GM21381 (cell line): Measurements from ENCODE around the gene PPID.
"Not testable (repeated sequence)": the region's sequence is repeated elsewhere in the genome, so short reads cannot be mapped to it uniquely, and the experiment has no call there.

Experiments used
- ATAC-seq: cut with Tn5 transposase; IDR thresholded peaks from one replicate; pipeline ENCODE4 v1.9.1; 2021; ENCODE audit warnings: mild to moderate bottlenecking, moderate library complexity; ENCODE audit not compliant: unreplicated experiment

The PPID gene

DNA sequence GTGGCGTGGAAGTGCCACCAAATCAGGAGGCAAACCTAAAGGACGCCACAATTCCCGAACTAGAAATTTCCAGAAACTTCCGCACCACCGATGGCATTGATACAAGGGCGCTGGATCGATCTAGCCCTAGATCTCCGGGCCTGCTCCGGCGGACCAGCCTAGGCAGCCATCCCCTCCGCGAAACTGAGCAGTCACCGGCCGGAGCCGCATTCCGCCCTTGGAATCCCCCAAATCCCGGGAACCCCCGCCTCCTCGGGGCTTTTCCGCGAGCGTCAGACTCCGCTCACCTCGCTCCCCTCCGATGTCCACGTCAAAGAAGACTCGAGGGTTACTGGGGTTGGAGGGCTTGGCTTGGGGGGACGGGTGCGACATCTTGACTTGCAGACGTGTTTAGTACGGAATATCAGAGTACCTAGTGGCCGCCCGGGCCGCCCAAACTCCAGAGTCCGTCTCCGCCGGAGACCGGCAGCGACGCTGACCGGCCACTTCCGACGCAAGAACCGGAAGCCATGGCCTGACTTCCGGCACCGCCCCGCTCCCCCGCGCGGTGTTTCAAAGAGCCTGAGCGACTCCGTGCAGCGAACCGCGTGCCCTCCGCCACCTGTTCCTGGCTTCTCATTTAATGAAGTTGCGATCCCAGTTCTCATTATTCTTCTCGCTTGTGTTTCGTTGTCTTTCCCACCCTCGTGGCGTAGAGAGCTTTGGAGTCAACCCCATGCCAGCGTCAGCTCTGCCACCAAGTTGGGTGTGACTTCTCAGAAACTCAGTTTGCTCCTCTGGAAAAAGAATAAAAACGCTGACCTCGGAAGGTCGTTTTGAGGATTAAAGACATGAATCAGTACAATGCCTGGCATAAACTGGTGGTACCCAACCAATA is at the start of gene PPID:
PPID (minus strand) TSS at position 480 of the 877 bp plus-strand sequence; CDS start at position 372, 108 bp downstream.
- peak; percentile 96 for ATAC-seq

DNA sequence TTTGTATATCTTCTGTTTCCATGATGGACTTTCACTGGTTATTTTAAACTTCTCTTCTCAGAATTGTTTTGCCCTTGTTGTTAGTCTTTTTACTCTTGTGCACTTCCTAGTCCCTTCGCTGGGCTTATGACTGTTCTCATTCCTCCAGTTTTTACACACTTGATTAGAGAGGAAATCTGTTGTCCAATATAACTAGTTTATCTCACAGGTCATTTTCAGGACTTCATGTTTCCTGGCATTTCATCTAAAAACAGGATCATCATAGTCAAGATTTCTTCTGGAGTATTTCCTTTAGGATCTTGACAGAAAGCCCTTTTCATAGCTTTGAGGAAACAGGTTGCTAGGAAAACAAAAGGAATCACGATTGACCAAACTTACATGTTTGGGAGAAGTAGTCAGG is 48.6 kb upstream of the PPID start:
- ATAC-seq, result no peak

DNA sequence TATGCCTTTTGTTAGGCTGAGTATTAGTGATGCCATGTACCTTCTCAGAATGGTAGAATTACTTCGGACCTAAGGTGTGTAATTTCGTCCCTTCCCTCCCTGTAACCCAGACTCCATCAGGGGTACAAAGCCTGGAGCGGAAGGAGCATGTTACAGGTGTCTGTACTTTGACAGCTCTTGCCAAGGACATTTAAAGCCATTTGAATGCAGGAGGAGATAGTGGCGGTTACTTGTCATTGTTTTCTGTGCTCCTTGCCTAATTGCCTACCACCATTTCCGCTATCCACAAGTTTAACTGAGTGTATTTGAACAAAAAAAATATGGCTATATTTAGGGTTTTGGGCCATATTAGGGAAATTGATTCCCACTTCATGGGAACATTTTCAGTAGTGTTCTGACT is 47.5 kb upstream of the PPID start:
- ATAC-seq, result no peak

DNA sequence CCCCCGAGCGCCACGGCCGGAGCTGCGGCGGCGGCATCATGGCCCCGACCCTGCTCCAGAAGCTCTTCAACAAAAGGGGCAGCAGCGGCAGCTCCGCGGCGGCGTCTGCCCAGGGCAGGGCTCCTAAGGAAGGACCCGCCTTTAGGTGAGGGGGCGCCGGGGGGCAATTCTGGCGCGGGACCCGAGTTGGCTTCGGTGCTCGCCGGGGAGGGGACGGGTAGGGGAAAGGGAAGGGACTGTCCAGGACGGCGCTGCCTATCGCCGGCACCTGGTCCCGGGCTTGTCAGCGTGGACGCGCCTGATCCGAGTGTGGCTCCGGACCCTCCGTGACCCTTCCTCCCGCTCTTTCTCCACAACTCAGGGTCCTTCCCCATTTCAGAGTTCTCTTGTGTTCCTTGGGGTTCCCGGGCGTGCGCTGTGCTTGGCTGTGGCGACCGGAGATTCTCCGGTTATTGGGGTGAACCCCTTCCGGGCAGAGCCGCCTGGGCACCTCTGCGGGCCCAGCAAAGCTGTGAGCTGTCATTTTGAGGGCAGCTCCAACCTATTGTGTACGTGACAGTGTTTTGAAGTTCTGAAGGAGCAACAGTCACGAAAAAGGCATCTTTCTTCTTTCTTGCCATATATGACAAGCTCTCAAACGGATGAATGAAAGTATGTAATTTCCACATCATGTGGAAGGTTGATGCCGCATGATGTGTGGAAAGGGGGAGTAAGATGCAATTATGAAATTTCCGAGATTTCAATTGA is 46.2 kb upstream of the PPID start:
- peak; percentile 34 for ATAC-seq

DNA sequence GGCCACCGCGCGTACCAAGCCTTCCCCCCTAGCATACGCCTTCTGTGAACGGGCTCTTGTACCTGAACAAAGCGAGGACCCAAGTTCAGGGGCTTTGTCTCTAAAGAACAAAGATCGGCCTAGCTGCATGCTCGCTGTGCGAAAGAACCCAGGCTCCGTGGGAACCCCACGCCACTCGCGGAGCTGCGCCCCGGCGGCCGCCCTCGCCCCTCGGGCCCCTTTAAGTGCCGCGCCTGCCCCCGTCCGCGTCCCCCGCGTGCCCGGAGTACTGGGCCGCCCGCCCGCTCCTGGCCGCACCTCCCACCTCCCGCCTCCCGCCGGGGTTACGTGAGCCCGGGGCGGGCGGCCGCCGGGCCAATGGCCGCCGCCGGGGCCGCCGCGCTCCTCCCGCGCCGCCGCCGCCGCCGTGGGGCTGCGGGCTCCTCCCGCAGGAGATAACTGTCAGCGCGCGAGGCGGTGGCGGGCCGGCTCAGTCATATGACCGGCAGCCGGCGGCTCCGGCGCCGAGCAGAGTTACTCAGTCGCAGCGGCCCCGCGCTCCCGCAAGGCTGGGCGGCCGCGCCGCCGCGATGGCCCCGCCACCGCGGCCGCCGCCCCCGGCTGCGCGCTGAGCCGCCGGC is 45.5 kb upstream of the PPID start, which contains the start of gene FNIP2:
FNIP2 (plus strand) TSS at position 472 of the 620 bp plus-strand sequence. CDS start 187 bp downstream, outside the sequence.
- peak; percentile 71 for ATAC-seq

DNA sequence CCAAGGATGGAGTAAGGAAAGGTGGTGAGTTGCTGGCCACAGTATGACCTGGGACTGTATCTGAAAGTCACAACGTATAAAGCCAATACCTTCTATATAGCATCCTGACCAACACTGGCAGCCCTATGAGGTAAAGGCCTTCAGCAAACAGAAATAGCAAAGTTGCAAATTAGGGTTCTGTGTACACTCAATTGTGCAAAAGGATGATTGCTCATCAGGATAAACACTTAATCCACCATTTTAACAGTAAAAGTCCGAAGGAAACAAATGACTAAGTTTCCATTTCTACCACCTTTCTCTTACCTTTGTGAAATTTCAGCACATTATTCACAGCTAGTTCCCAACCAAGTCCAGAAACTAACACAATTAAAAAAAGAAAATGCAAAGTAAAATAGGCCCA is 44.3 kb upstream of the PPID start:
- ATAC-seq, result no peak

DNA sequence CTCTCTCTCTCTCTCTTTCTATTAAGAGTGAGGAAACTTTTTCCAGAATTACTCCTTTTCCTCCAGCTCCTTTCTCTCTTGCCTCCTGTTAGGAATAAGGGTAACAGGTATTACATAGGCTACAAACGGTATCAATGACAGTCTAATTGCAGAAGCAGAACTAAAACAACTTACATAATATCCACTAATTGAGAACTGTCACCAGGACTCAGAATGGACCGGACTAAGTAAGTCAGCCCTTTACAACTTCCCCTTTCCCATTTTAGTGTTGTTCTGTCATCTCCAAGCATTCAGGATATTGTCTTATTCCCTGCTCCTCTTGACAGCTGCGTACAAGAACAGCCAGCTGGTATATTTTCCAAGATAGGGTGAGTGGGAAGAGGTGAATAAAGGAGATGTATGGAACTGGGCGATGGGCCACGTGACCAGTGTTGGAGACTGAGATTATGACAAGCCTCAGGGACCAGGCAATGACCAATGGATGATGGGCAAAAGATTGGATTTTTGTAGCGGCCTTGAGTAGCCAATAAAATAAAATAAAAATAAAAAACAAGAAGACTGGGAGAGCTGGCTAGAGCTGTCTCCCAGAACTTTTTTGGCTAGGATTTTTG is 43.3 kb upstream of the PPID start:
- no peak for ATAC-seq

DNA sequence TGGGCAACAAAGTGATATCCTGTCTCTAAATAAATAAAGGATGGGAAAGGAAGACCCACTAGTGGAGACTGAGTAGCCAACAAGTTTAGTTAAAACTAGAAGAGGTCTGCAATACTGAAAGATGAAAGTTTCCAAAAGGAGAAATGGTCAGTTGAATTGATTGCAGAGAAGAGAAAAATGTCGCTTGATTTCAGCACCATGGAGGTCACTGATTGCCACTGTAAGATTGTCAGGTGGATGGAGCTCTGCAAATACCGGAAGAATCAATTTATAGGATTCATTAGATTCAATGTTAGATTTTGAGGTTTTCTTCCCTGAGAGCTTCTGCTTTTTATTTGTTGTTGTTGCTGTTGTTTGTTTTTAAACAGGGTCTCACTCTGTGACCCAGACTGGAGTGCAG is 40.3 kb upstream of the PPID start:
- no peak for ATAC-seq

DNA sequence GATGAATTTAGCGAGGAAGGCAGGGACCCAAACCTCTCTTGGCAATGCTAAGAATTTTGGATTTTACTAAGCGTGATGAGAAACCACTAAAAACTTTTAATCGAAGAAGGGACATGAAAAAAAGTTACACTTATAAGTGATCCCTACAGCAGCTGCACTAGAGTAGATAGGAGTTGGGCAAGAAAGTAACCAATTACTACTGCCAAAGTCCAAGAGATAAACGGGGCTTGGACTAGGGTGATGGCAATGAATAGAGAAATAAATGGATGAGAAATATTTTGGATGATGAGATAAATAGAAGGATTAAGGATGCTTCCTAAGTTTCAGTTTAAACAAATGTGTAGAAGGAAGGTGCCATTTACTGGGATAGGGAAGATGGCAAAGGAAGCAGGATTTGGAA is 39.4 kb upstream of the PPID start:
- no peak for ATAC-seq

DNA sequence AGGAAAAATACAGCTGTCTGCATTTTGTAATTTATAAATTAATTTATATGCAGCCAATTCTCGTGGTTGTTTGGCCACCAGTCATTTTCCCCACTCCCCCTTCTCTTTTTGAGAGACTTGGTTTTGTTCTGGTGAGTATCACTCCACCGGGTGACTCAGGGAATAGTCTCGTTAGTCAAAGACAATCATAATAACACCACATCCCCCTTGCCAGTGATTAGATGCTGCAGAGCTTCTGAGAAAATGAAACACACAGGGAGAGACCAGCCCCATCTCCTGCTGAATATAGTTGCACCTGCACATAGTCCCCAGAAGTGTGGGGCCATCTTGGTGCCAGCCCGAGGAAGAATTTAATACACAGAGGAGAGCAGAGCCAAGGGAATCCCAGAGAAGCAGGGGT is 37.7 kb upstream of the PPID start:
- no peak for ATAC-seq

DNA sequence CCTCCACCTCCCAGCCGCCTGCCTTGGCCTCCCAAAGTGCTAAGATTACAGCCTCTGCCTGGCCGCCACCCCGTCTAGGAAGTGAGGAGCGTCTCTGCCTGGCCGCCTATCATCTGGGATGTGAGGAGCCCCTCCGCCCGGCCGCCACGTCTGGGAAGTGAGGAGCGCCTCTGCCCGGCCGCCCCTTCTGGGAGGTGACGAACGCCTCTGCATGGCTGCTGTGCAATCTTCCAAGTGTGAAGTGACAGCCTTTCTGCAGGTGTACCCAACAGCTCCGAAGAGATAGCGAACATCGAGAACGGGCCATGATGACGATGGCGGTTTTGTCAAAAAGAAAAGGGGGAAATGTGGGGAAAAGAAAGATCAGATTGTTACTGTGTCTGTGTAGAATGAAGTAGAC is 36.3 kb upstream of the PPID start:
- not testable (repeated sequence) for ATAC-seq

DNA sequence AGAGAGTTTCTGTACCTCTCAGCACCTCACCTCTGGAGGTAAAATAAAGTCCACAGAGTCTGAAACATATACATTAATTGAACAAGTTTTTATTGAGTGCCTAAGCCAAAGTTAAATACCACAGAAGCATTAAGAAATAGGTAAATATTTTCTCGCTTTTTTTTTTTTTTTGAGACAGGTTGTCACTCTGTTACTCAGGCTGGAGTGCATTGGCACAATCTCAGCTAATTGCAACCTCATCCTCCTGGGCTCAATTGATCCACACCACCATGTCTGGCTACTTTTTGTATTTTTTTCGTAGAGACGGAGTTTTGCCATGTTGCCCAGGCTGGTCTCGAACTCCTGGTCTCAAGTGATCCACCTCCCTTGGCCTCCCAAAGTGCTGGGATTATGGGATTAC is 35.5 kb upstream of the PPID start:
- ATAC-seq, result no peak

DNA sequence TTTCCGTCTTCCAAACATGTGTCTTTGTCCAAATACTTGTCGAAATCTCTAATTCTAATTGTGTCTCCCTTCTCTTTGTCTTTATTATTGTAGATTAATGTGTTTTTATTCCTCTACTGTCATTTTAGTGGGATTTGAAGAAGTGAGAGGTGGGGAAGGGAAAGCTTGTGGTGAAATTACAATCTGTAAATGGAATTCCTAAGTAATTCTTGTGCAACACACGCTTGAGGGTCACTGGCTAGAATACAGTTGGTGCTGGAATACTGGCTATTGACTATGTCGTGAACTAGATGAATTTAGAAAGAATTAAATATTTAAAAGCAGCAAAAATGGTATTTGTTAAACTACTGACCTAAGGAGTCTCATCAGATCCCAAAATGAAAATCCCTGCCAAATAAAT is 34.9 kb upstream of the PPID start:
- no peak for ATAC-seq

DNA sequence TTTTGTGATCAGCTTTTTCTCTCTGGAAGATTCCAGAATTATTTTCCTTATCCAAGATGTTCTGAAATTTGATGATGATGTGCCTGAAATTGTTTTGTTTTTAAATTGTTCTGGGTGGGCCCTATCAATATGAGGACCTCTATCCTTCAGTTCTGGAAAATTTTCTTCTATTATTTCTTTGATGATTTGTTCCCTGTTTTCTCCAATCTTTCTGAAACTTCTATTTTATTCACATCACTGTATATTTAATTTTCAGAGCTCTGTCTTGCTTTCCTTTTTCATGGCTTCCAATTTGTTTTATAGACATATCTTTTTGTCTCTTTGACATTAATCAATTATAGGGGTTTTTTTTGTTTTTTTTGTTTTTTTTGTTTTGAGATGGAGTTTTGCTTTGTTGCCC is 33.4 kb upstream of the PPID start:
- ATAC-seq, result no peak

DNA sequence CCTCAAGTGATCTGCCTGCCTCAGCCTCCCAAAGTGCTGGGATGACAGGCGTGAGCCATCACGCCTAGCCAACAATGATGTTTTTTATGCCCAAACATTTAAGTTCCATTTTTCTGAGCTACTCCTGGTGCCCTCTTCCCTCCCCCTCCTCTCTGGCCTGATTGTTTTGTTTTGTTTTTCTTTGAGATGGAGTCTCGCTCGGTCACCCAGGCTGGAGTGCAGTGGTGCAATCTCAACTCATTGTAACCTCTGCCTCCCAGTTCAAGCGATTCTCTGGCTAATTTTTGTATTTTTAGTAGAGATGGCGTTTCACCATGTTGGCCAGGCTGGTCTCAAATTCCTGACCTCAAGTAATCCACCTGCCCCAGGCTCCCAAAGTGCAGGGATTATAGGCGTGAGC is 32.6 kb upstream of the PPID start:
- ATAC-seq, result not testable (repeated sequence)

DNA sequence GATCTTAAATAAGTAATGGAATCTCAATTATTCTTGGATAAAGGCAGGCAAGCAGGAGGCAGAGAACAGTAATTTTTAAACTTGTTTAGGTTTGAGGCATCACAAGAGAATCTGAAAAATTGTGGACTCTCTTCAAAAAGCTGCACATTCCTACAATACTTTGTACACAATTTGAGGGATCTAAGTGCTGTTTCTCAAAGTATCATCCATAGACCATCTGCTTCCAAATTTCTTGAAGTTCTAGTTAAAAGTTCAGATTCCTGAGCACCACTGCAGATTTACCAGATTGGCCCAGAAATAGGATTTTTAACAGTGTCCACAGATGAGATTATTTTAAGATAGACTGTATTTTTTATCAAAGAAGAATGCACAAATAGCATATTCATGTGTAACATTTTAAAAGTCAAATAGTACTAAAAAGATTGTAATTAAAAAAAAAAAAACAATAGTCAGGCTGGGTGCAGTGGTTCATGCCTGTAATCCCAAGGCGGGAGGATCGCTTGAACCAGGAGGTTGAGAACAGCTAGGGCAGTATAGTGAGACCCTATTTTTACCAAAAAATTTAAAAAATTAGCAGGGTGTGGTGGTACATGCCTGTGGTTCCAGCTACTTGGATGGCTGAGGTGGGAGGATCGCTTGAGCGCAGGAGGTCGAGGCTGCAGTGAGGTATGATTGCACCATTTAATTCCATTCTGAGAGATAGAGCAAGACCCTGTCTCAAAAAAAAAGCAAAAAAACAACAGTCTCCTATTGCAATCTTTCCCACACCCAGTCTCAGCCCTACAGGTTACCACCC is 31.4 kb upstream of the PPID start:
- ATAC-seq, result no peak

DNA sequence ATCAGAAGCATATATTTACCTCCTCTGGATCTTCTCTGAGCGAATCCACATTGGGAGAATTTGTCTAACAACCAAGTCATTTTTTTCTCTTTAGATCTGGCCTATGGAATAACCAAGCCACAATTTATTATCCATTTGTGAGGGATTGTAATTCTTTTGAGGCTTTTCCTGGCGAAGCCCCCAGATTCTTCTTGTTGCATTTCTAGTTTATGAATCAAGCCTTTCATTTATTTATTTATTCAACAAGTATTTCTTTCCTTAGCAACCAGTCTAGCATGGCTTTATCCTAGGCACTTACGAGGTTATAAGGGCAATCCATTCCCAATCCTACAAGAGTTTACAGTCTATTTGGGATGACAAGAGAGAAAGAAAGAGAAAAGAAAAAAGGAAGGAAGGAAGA is 27.2 kb upstream of the PPID start:
- ATAC-seq, result no peak

DNA sequence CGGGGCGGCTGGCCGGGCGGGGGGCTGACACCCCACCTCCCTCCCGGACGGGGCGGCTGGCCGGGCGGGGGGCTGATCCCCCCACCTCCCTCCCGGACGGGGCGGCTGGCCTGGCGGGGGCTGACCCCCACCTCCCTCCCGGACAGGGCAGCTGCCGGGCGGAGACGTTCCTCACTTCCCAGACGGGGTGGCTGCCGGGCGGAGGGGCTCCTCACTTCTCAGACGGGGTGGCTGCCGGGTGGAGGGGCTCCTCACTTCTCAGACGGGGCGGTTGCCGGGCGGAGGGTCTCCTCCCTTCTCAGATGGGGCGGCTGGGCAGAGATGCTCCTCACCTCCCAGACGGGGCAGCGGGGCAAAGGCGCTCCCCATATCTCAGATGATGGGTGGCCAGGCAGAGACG is 23.3 kb upstream of the PPID start:
- not testable (repeated sequence) for ATAC-seq

DNA sequence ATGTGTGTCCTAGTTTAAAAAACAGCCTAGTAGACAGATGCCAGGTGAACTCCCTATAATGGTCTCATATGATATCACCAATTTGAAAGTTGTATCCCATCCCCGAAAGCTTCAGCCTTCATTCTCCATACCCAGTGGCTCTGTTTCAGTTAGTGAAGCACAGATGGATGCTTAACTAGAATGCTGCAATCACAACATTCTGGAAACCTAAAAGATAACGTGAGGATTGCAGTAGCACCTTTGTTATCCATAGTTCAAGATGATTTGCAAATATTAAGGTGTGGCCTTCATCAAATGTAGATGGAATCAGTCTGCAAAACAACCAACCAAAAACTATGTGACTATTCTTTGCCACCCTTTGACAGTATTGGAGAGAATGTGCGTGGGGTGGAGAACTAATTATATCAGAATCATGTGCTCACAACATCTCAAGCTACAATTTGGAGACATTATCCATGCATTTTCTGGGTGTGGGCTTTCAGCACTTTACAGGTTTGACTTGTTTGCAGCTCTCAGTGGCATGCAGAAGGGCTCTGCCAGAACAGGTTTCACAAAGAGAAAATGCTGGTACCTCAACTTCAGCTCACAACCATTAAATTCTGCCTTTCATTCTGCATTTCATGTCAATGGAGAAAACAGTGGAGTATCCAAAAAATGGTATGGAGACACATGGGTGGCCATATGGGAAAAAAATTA is 18.3 kb upstream of the PPID start:
- ATAC-seq, result no peak

DNA sequence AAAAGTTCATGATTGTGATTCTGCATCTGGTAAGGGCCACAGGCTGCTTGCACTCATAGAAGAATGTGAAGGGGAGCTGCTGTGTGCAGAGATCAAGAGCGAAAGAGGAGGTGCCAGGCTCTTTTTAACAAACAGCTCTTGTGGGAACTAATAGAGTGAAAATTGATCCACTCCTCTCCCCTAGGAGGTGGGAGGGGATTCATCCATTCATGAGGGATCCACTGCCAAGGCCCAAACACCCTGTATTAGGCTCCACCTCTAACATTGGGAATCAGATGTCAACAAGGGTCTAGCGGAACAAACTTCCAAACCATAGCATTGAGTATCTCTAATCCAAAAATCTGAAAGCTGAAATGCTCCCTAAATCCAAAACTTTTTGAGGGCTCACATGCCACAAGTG is 16.4 kb upstream of the PPID start:
- no peak for ATAC-seq
